ENCODE data around the gene CTDSP1.

CTDSP1 gene

GRCh38 chr2:218427741-218428140 lies 28.1 kb downstream of the CTDSP1 start:
- H3K36me3 ChIP-seq (replicated peaks; ENCODE audit: insufficient read depth, low read length) = no peaks in the 10 kb centered on the region
- no peaks in the 10 kb centered on the region for H3F3A ChIP-seq (ENCODE audit: insufficient read depth, low read length)
- no peaks in the 10 kb centered on the region for H3K4me1 ChIP-seq (ENCODE audit: low read length)
- H3K4me3 ChIP-seq (ENCODE audit: low read length) = no peak overlapping the region
- no peak overlapping the region for H2AFZ ChIP-seq (ENCODE audit: low read length)
- no peak overlapping the region for H3K4me2 ChIP-seq (ENCODE audit: low read depth, low read length)
- no peak for DNase-seq
- H3K27ac ChIP-seq (ENCODE audit: low read length) = no peak overlapping the region
- no peaks in the 10 kb centered on the region for H3K79me2 ChIP-seq (ENCODE audit: low read length)
- no peaks in the 10 kb centered on the region for H4K20me1 ChIP-seq (ENCODE audit: insufficient read depth, low read length)
- TF ChIP-seq CTCF (IDR thresholded peaks at IDR 0.05; ENCODE audit: low read length) = no peak
- H3K27me3 ChIP-seq (replicated peaks; ENCODE audit: insufficient read depth, low read length) = no peaks in the 10 kb centered on the region
- H3K9ac ChIP-seq (ENCODE audit: low read length) = no peak overlapping the region
- no peaks in the 10 kb centered on the region for H3K9me3 ChIP-seq (replicated peaks; ENCODE audit: insufficient read depth, low read length)
- H3K9me2 ChIP-seq (replicated peaks; ENCODE audit: insufficient read depth, low read length) = no peaks in the 10 kb centered on the region

DNA sequence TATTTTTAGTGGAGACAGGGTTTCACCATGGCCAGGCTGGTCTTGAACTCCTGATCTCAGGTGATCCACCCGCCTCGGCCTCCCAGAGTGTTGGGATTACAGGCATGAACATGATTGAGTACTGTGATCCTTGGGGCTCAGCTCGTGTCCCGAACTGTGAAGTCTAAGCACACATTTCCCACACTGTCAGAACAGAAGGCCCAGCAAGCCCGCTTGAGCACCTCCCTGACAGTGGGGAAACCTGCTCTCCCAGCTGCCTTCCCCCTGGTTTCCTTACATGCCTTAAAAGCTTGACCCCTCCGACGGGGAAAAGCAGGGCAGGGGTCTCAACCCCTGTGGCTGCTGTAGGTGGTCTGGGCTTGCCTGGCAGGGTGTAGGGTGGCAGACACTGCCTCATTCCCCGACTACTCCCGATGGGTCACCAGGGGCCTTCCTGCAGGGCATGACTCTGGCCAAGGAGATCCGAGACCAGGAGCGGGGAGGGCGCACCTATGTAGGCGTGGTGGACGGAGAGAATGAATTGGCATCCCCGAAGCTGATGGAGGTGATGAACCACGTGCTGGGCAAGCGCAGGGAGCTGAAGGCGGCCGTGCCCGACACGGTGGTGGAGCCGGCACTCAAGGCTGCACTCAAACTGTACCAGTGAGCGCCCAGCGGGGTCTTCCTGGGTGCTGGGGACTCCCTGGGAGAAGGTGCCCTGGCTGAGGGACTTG lies 29.3 kb downstream of the CTDSP1 start:
- Histone ChIP-seq H3K4me3 (ENCODE audit: low read length) (no peak overlapping the region), H3K9me3 (replicated peaks; ENCODE audit: insufficient read depth, low read length) (no peaks in the 10 kb centered on the region), H4K20me1 (ENCODE audit: insufficient read depth, low read length) (no peaks in the 10 kb centered on the region), H3K9ac (ENCODE audit: low read length) (no peak overlapping the region), H3K4me1 (ENCODE audit: low read length) (no peaks in the 10 kb centered on the region), H3K4me2 (ENCODE audit: low read depth, low read length) (no peak overlapping the region), H2AFZ (ENCODE audit: low read length) (no peak overlapping the region), H3K36me3 (replicated peaks; ENCODE audit: insufficient read depth, low read length) (no peaks in the 10 kb centered on the region), H3F3A (ENCODE audit: insufficient read depth, low read length) (no peaks in the 10 kb centered on the region), H3K79me2 (ENCODE audit: low read length) (no peaks in the 10 kb centered on the region), H3K9me2 (replicated peaks; ENCODE audit: insufficient read depth, low read length) (no peaks in the 10 kb centered on the region), H3K27me3 (replicated peaks; ENCODE audit: insufficient read depth, low read length) (no peaks in the 10 kb centered on the region), H3K27ac (ENCODE audit: low read length) (no peak overlapping the region)
- TF ChIP-seq EZH2 (optimal IDR thresholded peaks at IDR 0.05; ENCODE audit: low read depth, low read length) = no peak
- no peak for TF ChIP-seq EZH2phosphoT487 (IDR thresholded peaks at IDR 0.05; ENCODE audit: low read length)
- TF ChIP-seq CTCF (IDR thresholded peaks at IDR 0.05; ENCODE audit: low read length) = no peak
- DNase-seq = no peak

GRCh38 chr2:218429911-218430692 lies 30.4 kb downstream of the CTDSP1 start:
- no peaks in the 10 kb centered on the region for H3K79me2 ChIP-seq (ENCODE audit: low read length)
- H3K27me3 ChIP-seq (replicated peaks; ENCODE audit: insufficient read depth, low read length) = no peaks in the 10 kb centered on the region
- H3K36me3 ChIP-seq (replicated peaks; ENCODE audit: insufficient read depth, low read length) = no peaks in the 10 kb centered on the region
- H3K9me3 ChIP-seq (replicated peaks; ENCODE audit: insufficient read depth, low read length) = no peaks in the 10 kb centered on the region
- H3K4me1 ChIP-seq (ENCODE audit: low read length) = no peaks in the 10 kb centered on the region
- TF ChIP-seq CTCF (IDR thresholded peaks at IDR 0.05; ENCODE audit: low read length) (no peak), EZH2phosphoT487 (IDR thresholded peaks at IDR 0.05; ENCODE audit: low read length) (no peak), EZH2 (optimal IDR thresholded peaks at IDR 0.05; ENCODE audit: low read depth, low read length) (no peak)
- H2AFZ ChIP-seq (ENCODE audit: low read length) = no peak overlapping the region
- DNase-seq = no peak
- H3F3A ChIP-seq (ENCODE audit: insufficient read depth, low read length) = no peaks in the 10 kb centered on the region
- no peak overlapping the region for H3K4me2 ChIP-seq (ENCODE audit: low read depth, low read length)
- H3K4me3 ChIP-seq (ENCODE audit: low read length) = no peak overlapping the region
- no peak overlapping the region for H3K9ac ChIP-seq (ENCODE audit: low read length)
- H4K20me1 ChIP-seq (ENCODE audit: insufficient read depth, low read length) = no peaks in the 10 kb centered on the region
- H3K27ac ChIP-seq (ENCODE audit: low read length) = no peak overlapping the region
- no peaks in the 10 kb centered on the region for H3K9me2 ChIP-seq (replicated peaks; ENCODE audit: insufficient read depth, low read length)
